Smooth muscle cell (in vitro differentiated cells): ENCODE measurements around the gene ADAMTS4. TPM values are rescaled to one million over a fixed set of nuclear protein-coding genes. Genes with fewer than 3 reads are reported as not detected.
A peak's percentile ranks its signal among the peaks of the same experiment; 100 is the strongest.

Experiments used
- DNase-seq: peaks from one replicate; lab custom pipeline; 2025; ENCODE audit not compliant: unreplicated experiment; lab: John Stamatoyannopoulos, UW
- H2AFZ ChIP-seq: fragments of 200-600 bp; sonication (generic); 2 replicates; pipeline ENCODE4 v1.6.0; 2016; ENCODE audit warnings: antibody characterized with exemption, low read depth, mild to moderate bottlenecking
- H3F3A ChIP-seq: fragments of 200-600 bp; sonication (generic); 2 replicates; pipeline ENCODE4 v1.6.0; 2017; ENCODE audit warnings: antibody characterized with exemption, low read depth
- H3K27ac ChIP-seq: fragments of 200-600 bp; sonication (generic); 2 replicates; pipeline ENCODE4 v1.5.1; 2016; ENCODE audit warnings: low read depth, mild to moderate bottlenecking
- H3K27me3 ChIP-seq: fragments of 200-600 bp; sonication (generic); 2 replicates; pipeline ENCODE4 v1.6.1; 2016; ENCODE audit warnings: low read depth, mild to moderate bottlenecking
- H3K36me3 ChIP-seq: fragments of 200-600 bp; sonication (generic); 2 replicates; pipeline ENCODE4 v1.5.1; 2016; ENCODE audit warnings: low read depth
- H3K4me1 ChIP-seq: fragments of 200-600 bp; sonication (generic); 2 replicates; pipeline ENCODE4 v1.5.1; 2016; ENCODE audit warnings: low read depth
- H3K4me2 ChIP-seq: fragments of 200-600 bp; sonication (generic); 2 replicates; pipeline ENCODE4 v1.6.0; 2016; ENCODE audit warnings: mild to moderate bottlenecking
- H3K4me3 ChIP-seq: fragments of 200-600 bp; sonication (generic); 2 replicates; pipeline ENCODE4 v1.5.1; 2016; ENCODE audit warnings: mild to moderate bottlenecking
- H3K79me2 ChIP-seq: fragments of 200-600 bp; sonication (generic); 2 replicates; pipeline ENCODE4 v1.6.0; 2016; ENCODE audit warnings: low read depth, mild to moderate bottlenecking
- H3K9ac ChIP-seq: fragments of 200-600 bp; sonication (generic); 2 replicates; pipeline ENCODE4 v1.6.0; 2016; ENCODE audit warnings: low read depth
- H3K9me3 ChIP-seq: fragments of 200-600 bp; sonication (generic); replicated peaks from 2 replicates; pipeline ENCODE4 v1.5.1; 2016; ENCODE audit warnings: low read depth
- H4K20me1 ChIP-seq: fragments of 200-600 bp; sonication (generic); 2 replicates; pipeline ENCODE4 v1.6.0; 2016; ENCODE audit warnings: low read depth
- CTCF ChIP-seq: fragments of 200-600 bp; sonication (generic); IDR thresholded peaks from 2 replicates; pipeline ENCODE4 v1.5.1; 2017; ENCODE audit warnings: borderline replicate concordance, mild to moderate bottlenecking, antibody characterized with exemption; ENCODE audit not compliant: insufficient read depth, poor library complexity, severe bottlenecking
- WGBS: methylation state at CpG from one replicate; pipeline ENCODE4 v1.1.7; 2016; ENCODE audit warnings: low lambda C conversion rate; 5-methylcytosine and 5-hydroxymethylcytosine counted together
- polyA plus RNA-seq: library from polyadenylated mRNA; unstranded; fragments of >200 nt; fragmentation: Nextera tagmentation; extraction: Ambion mirVana; gene quantifications from 2 replicates; pipeline ENCODE4 v1.2.1, GENCODE V29; 2016
- total RNA-seq: library from RNA; depleted of rRNA; stranded (reverse); fragments of >200 nt; gene quantifications from 2 replicates; pipeline ENCODE4 v1.2.3, GENCODE V29; 2014

ADAMTS4 gene
- total and polyA plus RNA-seq, 2 experiments from 2014 or later = 17.1 to 28.3 TPM

- no peaks in the 10 kb centered on the region for H3K4me1 ChIP-seq
- no peak overlapping the region for H3K4me2 ChIP-seq
- H2AFZ ChIP-seq = no peak overlapping the region
- no peak overlapping the region for H3K27ac ChIP-seq
- no peak for TF ChIP-seq CTCF
- H4K20me1 ChIP-seq = no peaks in the 10 kb centered on the region
- H3K4me3 ChIP-seq = no peak overlapping the region
- no peaks in the 10 kb centered on the region for H3K27me3 ChIP-seq
- peaks cover 6% of the 10 kb centered on the region for H3K79me2 ChIP-seq
- DNase-seq = no peak
- H3K9me3 ChIP-seq = no peaks in the 10 kb centered on the region
- WGBS = 98% methylated on average over 29 of the region's 29 CpGs
- H3K36me3 ChIP-seq = no peaks in the 10 kb centered on the region
- no peak overlapping the region for H3K9ac ChIP-seq
- no peaks in the 10 kb centered on the region for H3F3A ChIP-seq
Observed at GRCh38 chr1:161140755-161141400, 58.0 kb downstream of the ADAMTS4 start.

GRCh38 chr1:161139766-161140165 is 59.1 kb downstream of the ADAMTS4 start:
- Histone ChIP-seq H3F3A (no peaks in the 10 kb centered on the region), H3K9me3 (no peaks in the 10 kb centered on the region), H3K79me2 (peaks cover 18% of the 10 kb centered on the region), H3K4me3 (no peak overlapping the region), H3K27me3 (no peaks in the 10 kb centered on the region), H3K27ac (no peak overlapping the region), H3K36me3 (no peaks in the 10 kb centered on the region), H4K20me1 (peaks cover 1% of the 10 kb centered on the region), H2AFZ (no peak overlapping the region), H3K4me1 (no peaks in the 10 kb centered on the region), H3K9ac (no peak overlapping the region), H3K4me2 (no peak overlapping the region)
- DNase-seq = no peak
- WGBS = 56% methylated on average over 1 of the region's 1 CpG
- peak; percentile 52 for TF ChIP-seq CTCF

GRCh38 chr1:161138431-161138830 is 60.4 kb downstream of the ADAMTS4 start:
- Histone ChIP-seq H3K79me2 (peaks cover 29% of the 10 kb centered on the region), H3K4me1 (no peaks in the 10 kb centered on the region), H3F3A (no peaks in the 10 kb centered on the region), H3K4me2 (no peak overlapping the region), H3K27ac (no peak overlapping the region), H3K9me3 (no peaks in the 10 kb centered on the region), H3K9ac (no peak overlapping the region), H2AFZ (no peak overlapping the region), H3K27me3 (no peaks in the 10 kb centered on the region), H4K20me1 (peaks cover 10% of the 10 kb centered on the region), H3K4me3 (no peak overlapping the region), H3K36me3 (no peaks in the 10 kb centered on the region)
- no peak for TF ChIP-seq CTCF
- DNase-seq = no peak
- WGBS = 88% methylated on average over 1 of the region's 1 CpG

GRCh38 chr1:161137881-161138280 is 61.0 kb downstream of the ADAMTS4 start:
- Histone ChIP-seq H3K36me3 (no peaks in the 10 kb centered on the region), H3K9ac (no peak overlapping the region), H2AFZ (no peak overlapping the region), H3K79me2 (peaks cover 29% of the 10 kb centered on the region), H4K20me1 (peaks cover 10% of the 10 kb centered on the region), H3F3A (peaks cover 4% of the 10 kb centered on the region), H3K27me3 (no peaks in the 10 kb centered on the region), H3K4me3 (no peak overlapping the region), H3K27ac (no peak overlapping the region), H3K4me1 (no peaks in the 10 kb centered on the region), H3K4me2 (no peak overlapping the region), H3K9me3 (no peaks in the 10 kb centered on the region)
- no peak for DNase-seq
- no peak for TF ChIP-seq CTCF
- 83% methylated on average over 3 of the region's 3 CpGs for WGBS
